ENCODE data around the gene GOT1.
A peak's percentile ranks its signal among the peaks of the same experiment; 100 is the strongest.

The GOT1 gene

GRCh38 chr10:99459217-99459616 lies 28.8 kb upstream of the GOT1 start:
- DNase-seq (ENCODE audit: low read depth): no peak
- no peak for TF ChIP-seq CTCF (conservative IDR thresholded peaks at IDR 0.05; ENCODE audit: control insufficient read depth, insufficient read depth, low read depth, low read length)
- no peak overlapping the region for H3K4me3 ChIP-seq (ENCODE audit: control insufficient read depth, low read depth, low read length)

- no peak for TF ChIP-seq CTCF (conservative IDR thresholded peaks at IDR 0.05; ENCODE audit: control insufficient read depth, insufficient read depth, low read depth, low read length)
- peak; percentile 37 for DNase-seq (ENCODE audit: low read depth)
- H3K4me3 ChIP-seq (ENCODE audit: control insufficient read depth, low read depth, low read length): no peak overlapping the region
Measured at GRCh38 chr10:99457813-99458212, 27.4 kb upstream of the GOT1 start.

GRCh38 chr10:99456931-99457288 lies 26.5 kb upstream of the GOT1 start:
- DNase-seq (ENCODE audit: low read depth): no peak
- H3K4me3 ChIP-seq (ENCODE audit: control insufficient read depth, low read depth, low read length): no peak overlapping the region
- TF ChIP-seq CTCF (conservative IDR thresholded peaks at IDR 0.05; ENCODE audit: control insufficient read depth, insufficient read depth, low read depth, low read length): no peak

- TF ChIP-seq CTCF (conservative IDR thresholded peaks at IDR 0.05; ENCODE audit: control insufficient read depth, insufficient read depth, low read depth, low read length): no peak
Measured at GRCh38 chr10:99456207-99456930, 25.9 kb upstream of the GOT1 start.

GRCh38 chr10:99451981-99452380 lies 21.6 kb upstream of the GOT1 start:
- DNase-seq (ENCODE audit: low read depth): no peak
- H3K4me3 ChIP-seq (ENCODE audit: control insufficient read depth, low read depth, low read length): no peak overlapping the region
- no peak for TF ChIP-seq CTCF (conservative IDR thresholded peaks at IDR 0.05; ENCODE audit: control insufficient read depth, insufficient read depth, low read depth, low read length)

More at GRCh38 chr10:99456207-99456930, 25.9 kb upstream of the GOT1 start:
- H3K4me3 ChIP-seq (ENCODE audit: control insufficient read depth, low read depth, low read length): no peak overlapping the region
- DNase-seq (ENCODE audit: low read depth): no peak

- no peak for DNase-seq (ENCODE audit: low read depth)
- no peak overlapping the region for H3K4me3 ChIP-seq (ENCODE audit: control insufficient read depth, low read depth, low read length)
- no peak for TF ChIP-seq CTCF (conservative IDR thresholded peaks at IDR 0.05; ENCODE audit: control insufficient read depth, insufficient read depth, low read depth, low read length)
Measured at GRCh38 chr10:99451499-99451788, 21.0 kb upstream of the GOT1 start.

Data from fibroblast of mammary gland (primary cell).